IMR-90 (cell line): Measurements from ENCODE around the gene NBEA. TPM values are rescaled to one million over a fixed set of nuclear protein-coding genes. Genes with fewer than 3 reads are reported as not detected.

ENCODE experiments used
- ATAC-seq: fragments of 200-7000 bp; cut with Tn5 transposase; 2 replicates; pipeline ENCODE4 v1.9.1; 2020; ENCODE audit warnings: low read depth, mild to moderate bottlenecking, moderate library complexity
- BruUV-seq: library from RNA; stranded (reverse); fragments of 400-500 nt; replicated peaks from 2 replicates; lab custom pipeline; 2021; lab: Mats Ljungman, UMichigan
- CTCF ChIA-PET: fragments of 300-600 bp; formaldehyde crosslinking; extraction: SDS; loops from one replicate; lab custom pipeline; 2021; ENCODE audit warnings: antibody characterized with exemption; lab: Yijun Ruan, JAX
- POLR2A ChIA-PET: fragments of 300-600 bp; sonication (Branson Sonifier 250); formaldehyde crosslinking; loops from one replicate; lab custom pipeline; 2022; ENCODE audit warnings: antibody characterized with exemption; ENCODE audit not compliant: unreplicated experiment; lab: Charles Lee
- DNase-seq: peaks from one replicate; pipeline ENCODE4 v3.0.0; 2013
- H2AFZ ChIP-seq: replicated peaks from 2 replicates; pipeline ENCODE3; 2013; ENCODE audit warnings: low read length, mild to moderate bottlenecking; ENCODE audit not compliant: poor library complexity
- H2AK5ac ChIP-seq: 2 replicates; pipeline ENCODE4 v1.6.1; 2013; ENCODE audit warnings: low read depth, low read length, inconsistent platforms
- H2AK9ac ChIP-seq: replicated peaks from 2 replicates; pipeline ENCODE3; 2013; ENCODE audit warnings: mild to moderate bottlenecking, low read depth, low read length, moderate library complexity; ENCODE audit not compliant: poor library complexity
- H2BK120ac ChIP-seq: 2 replicates; pipeline ENCODE4 v1.6.1; 2013; ENCODE audit warnings: low read depth, low read length, inconsistent platforms
- H2BK15ac ChIP-seq: 3 replicates; pipeline ENCODE4 v1.6.1; 2013; ENCODE audit warnings: low read depth, low read length, inconsistent platforms
- H2BK20ac ChIP-seq: 2 replicates; pipeline ENCODE4 v1.6.1; 2013; ENCODE audit warnings: low read depth, mild to moderate bottlenecking, inconsistent platforms, low read length, moderate library complexity
- H2BK5ac ChIP-seq: 2 replicates; pipeline ENCODE4 v1.6.1; 2013; ENCODE audit warnings: mild to moderate bottlenecking, low read depth, low read length, inconsistent platforms; ENCODE audit not compliant: poor library complexity, severe bottlenecking
- H3K14ac ChIP-seq: replicated peaks from 2 replicates; pipeline ENCODE4 v1.6.1; 2013; ENCODE audit warnings: low read depth, low read length, inconsistent platforms
- H3K18ac ChIP-seq: 2 replicates; pipeline ENCODE4 v1.6.1; 2013; ENCODE audit warnings: low read depth, low read length, control low read depth
- H3K23ac ChIP-seq: 2 replicates; pipeline ENCODE4 v1.6.1; 2013; ENCODE audit warnings: low read depth, low read length, inconsistent platforms
- H3K27ac ChIP-seq: 2 replicates; pipeline ENCODE4 v1.5.1; 2013; ENCODE audit warnings: mild to moderate bottlenecking, control low read depth, low read length; ENCODE audit not compliant: insufficient read depth
- H3K27me3 ChIP-seq: 2 replicates; pipeline ENCODE4 v1.6.1; 2013; ENCODE audit warnings: low read length; ENCODE audit not compliant: control insufficient read depth, insufficient read depth
- H3K36me3 ChIP-seq: 2 replicates; pipeline ENCODE4 v1.6.1; 2013; ENCODE audit warnings: low read length, mixed read lengths; ENCODE audit not compliant: control insufficient read depth, insufficient read depth
- H3K4ac ChIP-seq: 2 replicates; pipeline ENCODE4 v1.6.1; 2013; ENCODE audit warnings: low read depth, low read length, inconsistent platforms
- H3K4me1 ChIP-seq: 2 replicates; pipeline ENCODE4 v1.6.1; 2013; ENCODE audit warnings: low read length, mixed read lengths; ENCODE audit not compliant: control insufficient read depth, insufficient read depth
- H3K4me2 ChIP-seq: 2 replicates; pipeline ENCODE4 v1.6.1; 2013; ENCODE audit warnings: low read depth, mild to moderate bottlenecking, control low read depth, low read length, moderate library complexity
- H3K4me3 ChIP-seq: 2 replicates; pipeline ENCODE4 v1.5.1; 2013; ENCODE audit warnings: low read depth, mild to moderate bottlenecking, control low read depth, low read length, moderate library complexity; ENCODE audit not compliant: insufficient read depth
- H3K56ac ChIP-seq: 2 replicates; pipeline ENCODE4 v1.6.1; 2013; ENCODE audit warnings: low read length, inconsistent platforms; ENCODE audit not compliant: insufficient read depth; ENCODE audit errors: extremely low read depth
- H3K79me1 ChIP-seq, 2 experiments: 2 replicates each; pipeline ENCODE4 v1.6.1; 2013; ENCODE audit warnings: low read length in 2 of 2, inconsistent platforms in 1 of 2, low read depth in 1 of 2
- H3K9ac ChIP-seq: 2 replicates; pipeline ENCODE4 v1.6.1; 2013; ENCODE audit warnings: low read depth, low read length, control low read depth
- H3K9me1 ChIP-seq: 2 replicates; pipeline ENCODE4 v1.6.1; 2013; ENCODE audit warnings: low read length, inconsistent platforms; ENCODE audit not compliant: insufficient read depth
- H3K9me3 ChIP-seq: 2 replicates; pipeline ENCODE4 v1.6.1; 2013; ENCODE audit warnings: low read length; ENCODE audit not compliant: control insufficient read depth, insufficient read depth
- H4K20me1 ChIP-seq: 2 replicates; pipeline ENCODE4 v1.6.1; 2013; ENCODE audit warnings: low read length, inconsistent platforms; ENCODE audit not compliant: insufficient read depth
- H4K5ac ChIP-seq: 2 replicates; pipeline ENCODE4 v1.6.1; 2013; ENCODE audit warnings: mild to moderate bottlenecking, low read depth, low read length, control low read depth
- H4K8ac ChIP-seq, 2 experiments: 2 replicates each; pipeline ENCODE4 v1.6.1; 2013; ENCODE audit warnings: low read depth in 2 of 2, low read length in 2 of 2, control low read depth in 1 of 2, inconsistent platforms in 1 of 2
- H4K91ac ChIP-seq: 2 replicates; pipeline ENCODE4 v1.6.1; 2013; ENCODE audit warnings: low read depth, low read length, inconsistent platforms; ENCODE audit not compliant: insufficient read depth
- BHLHE40 ChIP-seq: fragments of 150-350 bp; IDR thresholded peaks from 2 replicates; pipeline ENCODE4 v1.6.1; 2016; ENCODE audit warnings: mild to moderate bottlenecking, low read depth, low read length
- CEBPB ChIP-seq: IDR thresholded peaks from 2 replicates; pipeline ENCODE4 v1.6.1; 2012; ENCODE audit warnings: low read depth, low read length, improper control_type of control experiment
- CHD1 ChIP-seq: IDR thresholded peaks from 2 replicates; pipeline ENCODE4 v1.6.1; 2012; ENCODE audit warnings: low read depth, low read length, improper control_type of control experiment
- FOS ChIP-seq: fragments of 150-350 bp; IDR thresholded peaks from 2 replicates; pipeline ENCODE4 v1.6.1; 2016; ENCODE audit warnings: low read depth, low read length
- MAZ ChIP-seq: IDR thresholded peaks from 2 replicates; pipeline ENCODE4 v1.6.1; 2012; ENCODE audit warnings: low read depth, mild to moderate bottlenecking, low read length, improper control_type of control experiment, moderate library complexity, borderline replicate concordance
- MXI1 ChIP-seq: IDR thresholded peaks from 2 replicates; pipeline ENCODE4 v1.6.1; 2012; ENCODE audit warnings: low read depth, mild to moderate bottlenecking, low read length, moderate library complexity, borderline replicate concordance
- POLR2A ChIP-seq: IDR thresholded peaks from 2 replicates; pipeline ENCODE4 v1.6.1; 2012; ENCODE audit warnings: mild to moderate bottlenecking, low read depth, low read length
- RFX5 ChIP-seq: IDR thresholded peaks from 2 replicates; pipeline ENCODE4 v1.8.0; 2012; ENCODE audit warnings: low read depth, mild to moderate bottlenecking, low read length, moderate library complexity
- SMC3 ChIP-seq: fragments of 150-350 bp; IDR thresholded peaks from 2 replicates; pipeline ENCODE4 v1.6.1; 2016; ENCODE audit warnings: low read depth, mild to moderate bottlenecking, antibody characterized with exemption, low read length, moderate library complexity
- USF2 ChIP-seq: fragments of 150-350 bp; IDR thresholded peaks from 2 replicates; pipeline ENCODE4 v1.6.1; 2017; ENCODE audit warnings: mild to moderate bottlenecking, antibody characterized with exemption, low read length, low read depth
- WGBS, 2 experiments: methylation state at CpG; one replicate each; pipeline versions ENCODE4 v1.1.5 to v1.1.7; 2013; ENCODE audit warnings: missing lambda C conversion rate in 2 of 2; ENCODE audit not compliant: insufficient read length in 1 of 2; ENCODE audit errors: extremely low coverage in 2 of 2; 5-methylcytosine and 5-hydroxymethylcytosine counted together
- dilution Hi-C: fragments of 300-500 bp; cut with HindIII; formaldehyde crosslinking; loops from one replicate; pipeline ENCODE4 v1.14.3; 2018; ENCODE audit warnings: low sequenced_read_pairs; ENCODE audit not compliant: unreplicated experiment
- in situ Hi-C: fragments of 300-500 bp; cut with MboI; formaldehyde crosslinking; loops from 3 replicates; pipeline ENCODE4 v1.14.3; 2019; ENCODE audit warnings: low sequenced_read_pairs, inconsistent platforms, mixed read lengths
- intact Hi-C: fragments of 100-400 bp; cut with micrococcal nuclease; formaldehyde crosslinking; loops from 2 replicates; pipeline ENCODE4 v1.10.0; 2022
- polyA plus RNA-seq, 3 experiments: library from polyadenylated mRNA; depleted of rRNA; stranded (reverse); fragments of >200 nt; gene quantifications; 2 replicates each; pipeline ENCODE4 v1.2.3, GENCODE V29; 2012; ENCODE audit warnings: low replicate concordance in 1 of 3
- total RNA-seq: library from RNA; depleted of rRNA; stranded (reverse); fragments of >200 nt; gene quantifications from 2 replicates; pipeline ENCODE4 v1.2.3, GENCODE V29; 2012
- TF ChIP-seq, protein P1 (sequence below): conservative IDR thresholded peaks from 2 replicates; pipeline ENCODE4 v1.5.1; 2012; ENCODE audit warnings: mild to moderate bottlenecking, low read depth, low read length, improper control_type of control experiment
- TF ChIP-seq, protein P2 (sequence below): fragments of 150-350 bp; IDR thresholded peaks from 2 replicates; pipeline ENCODE4 v1.6.1; 2016; ENCODE audit warnings: low read depth, mild to moderate bottlenecking, low read length, moderate library complexity, borderline replicate concordance

Gene NBEA
- total and polyA plus RNA-seq, 2 of the 4 experiments (the other 2 are of a cell fraction) = 0.82 to 2.2 TPM

DNA sequence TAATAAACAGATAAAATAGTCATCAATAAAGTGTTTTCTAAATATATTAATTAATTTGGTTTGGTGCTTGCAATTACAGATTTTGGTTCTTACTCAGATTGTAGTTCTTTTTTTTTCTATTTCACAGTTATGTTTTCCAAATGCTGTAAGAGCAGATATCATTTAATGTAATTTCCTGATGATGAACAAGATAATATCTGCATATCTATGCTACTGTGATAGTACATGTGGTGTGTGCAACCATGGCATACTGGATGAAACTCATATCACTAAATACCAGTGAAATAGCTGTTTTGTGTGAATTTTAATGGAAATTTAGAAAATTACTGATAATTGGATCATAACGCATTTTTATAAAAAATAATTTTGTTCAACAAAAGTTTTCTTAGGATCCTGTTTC lies 623.2 kb downstream of the NBEA start:
- no peak overlapping the region for H3K14ac ChIP-seq
- H3K4me2 ChIP-seq = no peak overlapping the region

More for the DNA sequence above, 623.2 kb downstream of the NBEA start:
- H3K18ac ChIP-seq = no peak overlapping the region
- H3K27ac ChIP-seq = no peak overlapping the region
- no peaks in the 10 kb centered on the region for H3K36me3 ChIP-seq
- no peak overlapping the region for H4K91ac ChIP-seq
- no peaks in the 10 kb centered on the region for H3K9me3 ChIP-seq
- no CpG with 5 or more reads among the region's 1 CpG for WGBS, 2 experiments
- no peaks in the 10 kb centered on the region for H3K27me3 ChIP-seq
- H2AFZ ChIP-seq = no peak overlapping the region
- no peak overlapping the region for H3K4me3 ChIP-seq
- H3K9ac ChIP-seq = no peak overlapping the region
- H3K79me1 ChIP-seq = no peaks in the 10 kb centered on the region
- in situ Hi-C loops = no loop called here
- no peaks in the 10 kb centered on the region for H4K20me1 ChIP-seq
- H3K56ac ChIP-seq = no peak overlapping the region
- no peak overlapping the region for H3K23ac ChIP-seq
- BruUV-seq = no TSS peak
- no peak overlapping the region for H2AK5ac ChIP-seq
- no peak overlapping the region for H4K8ac ChIP-seq
- ChIA-PET POLR2A (no interaction called here), CTCF (interaction anchor here (1.1 kb wide), 1 partner anchor 12 kb away, joined by 3 read pairs; no protein-coding TSS in a partner anchor)
- dilution Hi-C loops = no loop called here
- no peaks in the 10 kb centered on the region for H3K9me1 ChIP-seq
- no peak for DNase-seq
- TF ChIP-seq SMC3 (no peak), CEBPB (no peak), FOS (no peak), MAZ (no peak), MXI1 (no peak), RFX5 (no peak), BHLHE40 (no peak), USF2 (no peak), CHD1 (no peak), POLR2A (no peak)
- TF ChIP-seq, protein P1, sequence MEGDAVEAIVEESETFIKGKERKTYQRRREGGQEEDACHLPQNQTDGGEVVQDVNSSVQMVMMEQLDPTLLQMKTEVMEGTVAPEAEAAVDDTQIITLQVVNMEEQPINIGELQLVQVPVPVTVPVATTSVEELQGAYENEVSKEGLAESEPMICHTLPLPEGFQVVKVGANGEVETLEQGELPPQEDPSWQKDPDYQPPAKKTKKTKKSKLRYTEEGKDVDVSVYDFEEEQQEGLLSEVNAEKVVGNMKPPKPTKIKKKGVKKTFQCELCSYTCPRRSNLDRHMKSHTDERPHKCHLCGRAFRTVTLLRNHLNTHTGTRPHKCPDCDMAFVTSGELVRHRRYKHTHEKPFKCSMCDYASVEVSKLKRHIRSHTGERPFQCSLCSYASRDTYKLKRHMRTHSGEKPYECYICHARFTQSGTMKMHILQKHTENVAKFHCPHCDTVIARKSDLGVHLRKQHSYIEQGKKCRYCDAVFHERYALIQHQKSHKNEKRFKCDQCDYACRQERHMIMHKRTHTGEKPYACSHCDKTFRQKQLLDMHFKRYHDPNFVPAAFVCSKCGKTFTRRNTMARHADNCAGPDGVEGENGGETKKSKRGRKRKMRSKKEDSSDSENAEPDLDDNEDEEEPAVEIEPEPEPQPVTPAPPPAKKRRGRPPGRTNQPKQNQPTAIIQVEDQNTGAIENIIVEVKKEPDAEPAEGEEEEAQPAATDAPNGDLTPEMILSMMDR = no peak
- TF ChIP-seq, protein P2, sequence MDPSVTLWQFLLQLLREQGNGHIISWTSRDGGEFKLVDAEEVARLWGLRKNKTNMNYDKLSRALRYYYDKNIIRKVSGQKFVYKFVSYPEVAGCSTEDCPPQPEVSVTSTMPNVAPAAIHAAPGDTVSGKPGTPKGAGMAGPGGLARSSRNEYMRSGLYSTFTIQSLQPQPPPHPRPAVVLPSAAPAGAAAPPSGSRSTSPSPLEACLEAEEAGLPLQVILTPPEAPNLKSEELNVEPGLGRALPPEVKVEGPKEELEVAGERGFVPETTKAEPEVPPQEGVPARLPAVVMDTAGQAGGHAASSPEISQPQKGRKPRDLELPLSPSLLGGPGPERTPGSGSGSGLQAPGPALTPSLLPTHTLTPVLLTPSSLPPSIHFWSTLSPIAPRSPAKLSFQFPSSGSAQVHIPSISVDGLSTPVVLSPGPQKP = no peak
- H3K4me1 ChIP-seq = no peaks in the 10 kb centered on the region
- no peak overlapping the region for H2BK5ac ChIP-seq
- intact Hi-C loops = no loop called here
- H2BK120ac ChIP-seq = no peak overlapping the region
- H3K4ac ChIP-seq = no peak overlapping the region
- no peak overlapping the region for H2AK9ac ChIP-seq
- no peak overlapping the region for H2BK15ac ChIP-seq
- H4K5ac ChIP-seq = no peak overlapping the region
- H2BK20ac ChIP-seq = no peak overlapping the region
- no peak for ATAC-seq
